RWPE1 (cell line): ENCODE data around the gene KCNQ1.
A peak's percentile ranks its signal among the peaks of the same experiment; 100 is the strongest.

Experiments
- CTCF ChIA-PET: fragments of 350-600 bp; sonication (Branson Sonifier 250); formaldehyde crosslinking; extraction: SDS; loops from one replicate; lab custom pipeline; 2021; lab: Yijun Ruan, JAX
- POLR2A ChIA-PET: fragments of 400-600 bp; formaldehyde crosslinking; extraction: SDS; loops from one replicate; lab custom pipeline; 2020; ENCODE audit warnings: antibody characterized with exemption; ENCODE audit not compliant: low non-redundant PET; lab: Yijun Ruan, JAX
- DNase-seq: peaks from one replicate; pipeline ENCODE4 v3.0.0; 2012; ENCODE audit warnings: low spot score
- H3K27ac ChIP-seq: fragments of 450-650 bp; 2 replicates; pipeline ENCODE4 v1.5.1; 2017
- TF ChIP-seq, protein P1 (sequence below): fragments of 450-650 bp; conservative IDR thresholded peaks from 2 replicates; pipeline ENCODE4 v1.5.1; 2017; ENCODE audit warnings: low read depth, mild to moderate bottlenecking

The KCNQ1 gene

DNA sequence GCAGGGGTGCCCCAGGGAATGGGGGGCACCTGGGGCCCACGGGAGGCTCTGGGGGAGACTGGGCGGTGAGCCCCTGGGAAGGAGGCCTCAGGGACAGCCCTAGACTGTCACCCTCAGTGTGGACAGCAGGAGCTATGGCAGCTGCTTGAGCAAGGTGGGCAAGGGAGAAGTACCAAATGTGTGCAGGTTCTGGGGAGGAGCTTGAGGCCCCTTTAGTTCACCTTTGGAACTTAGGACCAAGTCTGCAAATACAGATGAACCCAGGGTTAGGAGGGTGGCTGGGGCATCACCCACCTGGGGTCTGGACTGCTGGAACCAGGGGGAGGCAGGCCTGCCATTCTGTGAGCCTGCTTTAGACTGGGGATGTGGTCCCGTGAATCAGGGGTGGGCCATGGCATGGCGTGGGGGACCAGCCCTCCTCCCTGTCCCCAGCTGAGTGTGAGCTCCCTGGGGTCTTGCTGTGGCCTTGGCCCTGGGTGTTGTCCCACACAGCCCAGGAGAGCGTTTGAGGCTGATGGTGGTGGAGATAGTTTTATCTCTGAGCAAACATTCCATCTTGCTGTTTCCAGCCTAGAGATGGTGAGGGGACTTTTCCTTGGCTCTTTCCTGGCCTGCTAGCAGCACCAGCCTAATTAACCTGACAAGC lies 122.3 kb downstream of the KCNQ1 start:
- no peak for DNase-seq
- ChIA-PET CTCF (no interaction called here), POLR2A (no interaction called here)
- H3K27ac ChIP-seq: peak overlapping the region; percentile 22; the same call in 1 of the 2 replicates
- TF ChIP-seq, protein P1, sequence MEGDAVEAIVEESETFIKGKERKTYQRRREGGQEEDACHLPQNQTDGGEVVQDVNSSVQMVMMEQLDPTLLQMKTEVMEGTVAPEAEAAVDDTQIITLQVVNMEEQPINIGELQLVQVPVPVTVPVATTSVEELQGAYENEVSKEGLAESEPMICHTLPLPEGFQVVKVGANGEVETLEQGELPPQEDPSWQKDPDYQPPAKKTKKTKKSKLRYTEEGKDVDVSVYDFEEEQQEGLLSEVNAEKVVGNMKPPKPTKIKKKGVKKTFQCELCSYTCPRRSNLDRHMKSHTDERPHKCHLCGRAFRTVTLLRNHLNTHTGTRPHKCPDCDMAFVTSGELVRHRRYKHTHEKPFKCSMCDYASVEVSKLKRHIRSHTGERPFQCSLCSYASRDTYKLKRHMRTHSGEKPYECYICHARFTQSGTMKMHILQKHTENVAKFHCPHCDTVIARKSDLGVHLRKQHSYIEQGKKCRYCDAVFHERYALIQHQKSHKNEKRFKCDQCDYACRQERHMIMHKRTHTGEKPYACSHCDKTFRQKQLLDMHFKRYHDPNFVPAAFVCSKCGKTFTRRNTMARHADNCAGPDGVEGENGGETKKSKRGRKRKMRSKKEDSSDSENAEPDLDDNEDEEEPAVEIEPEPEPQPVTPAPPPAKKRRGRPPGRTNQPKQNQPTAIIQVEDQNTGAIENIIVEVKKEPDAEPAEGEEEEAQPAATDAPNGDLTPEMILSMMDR: no peak

DNA sequence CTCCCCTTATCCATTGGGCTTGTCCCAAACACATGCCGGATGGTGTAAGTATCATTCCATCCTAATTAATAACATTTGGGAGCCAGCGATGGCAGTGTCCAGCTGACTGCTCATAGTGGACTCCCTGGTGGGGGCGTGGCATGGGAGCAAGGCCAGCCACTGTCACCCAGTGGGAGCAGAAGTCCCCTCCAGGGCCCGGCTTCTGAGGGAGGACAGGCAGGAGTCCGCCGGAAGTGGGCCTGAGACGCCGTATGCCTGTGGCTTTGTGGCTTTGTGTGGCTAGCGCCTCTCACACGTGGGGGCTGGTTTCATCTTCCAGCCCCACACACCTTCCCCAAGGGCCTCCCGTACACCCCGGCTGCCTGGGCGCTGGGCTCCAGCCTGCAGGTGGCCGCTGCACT lies 124.5 kb downstream of the KCNQ1 start:
- CTCF ChIA-PET: interaction anchor here (0.6 kb wide), 2 partner anchors 15 to 158 kb away, joined by 3 read pairs; no protein-coding TSS in a partner anchor
- no peak overlapping the region for H3K27ac ChIP-seq
- TF ChIP-seq, protein P1: no peak
- POLR2A ChIA-PET: no interaction called here
- DNase-seq: no peak

DNA sequence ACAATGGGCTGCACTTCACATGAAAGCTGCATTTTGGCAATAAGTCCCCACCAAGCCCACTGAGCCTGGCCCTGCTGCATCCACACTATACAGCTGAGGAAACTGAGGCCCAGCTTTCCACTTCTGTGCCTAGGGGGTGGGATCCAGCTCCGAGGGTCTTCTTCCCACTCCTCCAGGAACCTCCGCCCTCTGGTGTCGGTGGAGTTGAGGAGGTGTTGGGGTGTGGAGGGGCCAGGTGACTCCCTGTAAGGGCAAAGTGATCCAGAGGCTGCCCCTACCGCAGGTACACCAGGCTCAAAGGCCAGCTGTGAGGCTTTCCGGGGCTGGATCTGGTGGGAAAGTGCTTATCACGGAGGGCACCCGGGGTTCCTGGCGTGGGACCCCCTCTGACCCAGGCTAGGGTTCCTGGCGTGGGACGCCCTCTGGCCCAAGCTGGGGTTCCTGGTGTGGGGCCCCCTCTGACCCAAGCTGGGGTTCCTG lies 125.0 kb downstream of the KCNQ1 start:
- TF ChIP-seq, protein P1: no peak
- H3K27ac ChIP-seq: no peak overlapping the region
- no peak for DNase-seq
- POLR2A ChIA-PET: no interaction called here
- CTCF ChIA-PET: interaction anchor here (0.6 kb wide), 2 partner anchors 15 to 158 kb away, joined by 3 read pairs; no protein-coding TSS in a partner anchor

DNA sequence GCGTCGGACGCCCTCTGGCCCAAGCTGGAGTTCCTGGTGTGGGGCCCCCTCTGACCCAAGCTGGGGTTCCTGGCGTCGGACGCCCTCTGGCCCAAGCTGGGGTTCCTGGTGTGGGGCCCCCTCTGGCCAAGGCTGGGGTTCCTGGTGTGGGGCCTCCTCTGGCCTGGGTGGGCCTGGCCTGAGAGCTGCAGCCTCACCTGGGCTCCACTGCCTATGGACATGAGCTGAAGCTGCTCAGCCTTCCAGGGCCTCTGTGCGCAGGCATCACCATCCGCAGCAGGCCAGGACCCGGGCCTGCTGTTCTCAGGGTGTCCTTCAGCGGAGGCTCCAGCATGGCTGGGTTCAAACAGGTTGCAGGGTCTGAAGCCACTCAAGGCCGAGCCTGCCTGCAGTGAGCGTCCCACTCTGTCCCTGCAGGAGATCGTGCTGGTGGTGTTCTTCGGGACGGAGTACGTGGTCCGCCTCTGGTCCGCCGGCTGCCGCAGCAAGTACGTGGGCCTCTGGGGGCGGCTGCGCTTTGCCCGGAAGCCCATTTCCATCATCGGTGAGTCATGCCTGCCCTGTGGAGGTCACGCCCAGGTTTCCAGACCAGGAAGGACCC lies 125.5 kb downstream of the KCNQ1 start:
- TF ChIP-seq, protein P1: no peak
- ChIA-PET CTCF (no interaction called here), POLR2A (no interaction called here)
- DNase-seq: no peak
- H3K27ac ChIP-seq: no peak overlapping the region

DNA sequence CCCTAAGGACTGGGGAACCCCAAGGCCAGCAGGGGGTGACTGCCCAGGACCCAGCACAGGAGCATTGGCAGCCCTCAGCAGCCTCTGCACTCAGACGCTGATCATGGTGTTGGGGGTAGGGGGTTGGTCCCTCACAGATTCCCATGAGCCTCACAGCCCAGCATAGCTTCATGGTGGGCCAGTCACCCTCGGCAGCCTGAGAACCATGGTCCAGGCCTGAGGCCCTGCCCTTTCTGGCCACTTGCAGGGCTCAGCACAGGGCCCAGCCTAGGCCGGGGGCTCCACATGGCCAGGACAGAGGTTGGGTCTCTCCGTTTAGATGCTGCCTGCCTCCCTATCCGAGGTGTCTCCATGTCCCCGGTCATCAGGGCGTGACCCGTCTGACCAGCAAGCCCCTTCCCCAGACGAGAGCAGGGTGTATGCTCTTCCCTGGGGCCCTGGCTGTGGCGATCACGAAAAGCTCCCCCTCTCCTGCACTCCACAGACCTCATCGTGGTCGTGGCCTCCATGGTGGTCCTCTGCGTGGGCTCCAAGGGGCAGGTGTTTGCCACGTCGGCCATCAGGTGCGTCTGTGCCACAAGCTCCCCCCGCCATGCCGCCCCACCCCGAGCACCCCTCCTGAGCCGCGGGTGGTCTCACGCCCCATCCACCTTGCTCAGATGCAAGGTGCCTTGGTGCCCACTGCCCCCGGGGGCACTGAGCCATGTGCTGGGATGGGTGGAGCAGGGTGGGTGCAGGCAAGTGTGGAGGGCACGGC lies 126.2 kb downstream of the KCNQ1 start:
- ChIA-PET POLR2A (no interaction called here), CTCF (no interaction called here)
- TF ChIP-seq, protein P1: no peak
- H3K27ac ChIP-seq: no peak overlapping the region
- DNase-seq: no peak

DNA sequence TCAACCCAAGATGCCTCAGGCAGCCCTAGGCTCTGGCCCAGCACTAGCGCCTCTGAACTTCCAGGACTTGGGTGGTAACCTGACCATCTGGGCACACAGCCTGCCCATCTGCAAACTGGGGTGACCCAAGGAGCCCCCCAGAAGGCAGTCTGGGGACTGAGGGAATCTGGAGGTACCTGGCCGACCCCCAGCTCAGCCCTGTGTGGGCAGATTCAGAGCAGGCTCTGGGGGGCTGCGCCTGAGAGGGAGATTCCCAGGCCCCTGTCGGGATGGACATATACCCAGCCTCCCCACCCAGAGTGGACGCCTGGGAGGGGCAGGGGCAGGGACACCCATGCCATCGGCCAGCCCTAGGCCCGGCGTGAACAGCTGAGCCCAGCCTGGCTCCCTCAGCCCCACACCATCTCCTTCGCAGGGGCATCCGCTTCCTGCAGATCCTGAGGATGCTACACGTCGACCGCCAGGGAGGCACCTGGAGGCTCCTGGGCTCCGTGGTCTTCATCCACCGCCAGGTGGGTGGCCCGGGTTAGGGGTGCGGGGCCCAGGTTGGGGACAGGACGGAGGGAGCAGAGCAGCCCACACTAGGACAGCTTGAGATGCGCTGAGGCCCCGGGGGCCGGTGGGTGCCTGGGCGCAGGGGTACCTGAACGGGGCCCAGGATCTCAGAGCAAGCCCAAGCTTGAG lies 126.9 kb downstream of the KCNQ1 start:
- ChIA-PET CTCF (interaction anchor here (0.5 kb wide), 1 partner anchor 21 kb away, joined by 3 read pairs; no protein-coding TSS in a partner anchor), POLR2A (no interaction called here)
- no peak for DNase-seq
- TF ChIP-seq, protein P1: no peak
- H3K27ac ChIP-seq: no peak overlapping the region
